ENCODE measurements around the gene ENG.

Gene ENG

GRCh38 chr9:127806871-127807270, 47.6 kb downstream of the ENG start:
- Histone ChIP-seq H3F3A (ENCODE audit: insufficient read depth) (peaks cover 4% of the 10 kb centered on the region), H3K79me2 (ENCODE audit: insufficient read depth, low read length) (peaks cover 23% of the 10 kb centered on the region), H3K36me3 (ENCODE audit: low read length) (no peaks in the 10 kb centered on the region), H3K9me2 (replicated peaks; ENCODE audit: insufficient read depth, low read length) (no peaks in the 10 kb centered on the region), H3K9ac (ENCODE audit: low read length) (no peak overlapping the region), H3K4me3 (ENCODE audit: insufficient read depth, low read length, poor library complexity, severe bottlenecking) (no peak overlapping the region), H3K9me3 (ENCODE audit: insufficient read depth, low read length) (no peaks in the 10 kb centered on the region), H3K27me3 (ENCODE audit: low read length) (no peaks in the 10 kb centered on the region), H3K4me2 (ENCODE audit: low read depth, low read length, poor library complexity, severe bottlenecking) (no peak overlapping the region), H4K20me1 (ENCODE audit: low read depth, low read length) (no peaks in the 10 kb centered on the region), H3K27ac (ENCODE audit: low read depth, low read length) (no peak overlapping the region), H2AFZ (ENCODE audit: low read depth, low read length, severe bottlenecking) (no peak overlapping the region)
- TF ChIP-seq EZH2phosphoT487 (conservative IDR thresholded peaks at IDR 0.05; ENCODE audit: low read length) (no peak), CTCF (IDR thresholded peaks at IDR 0.05; ENCODE audit: insufficient read depth, low read length, poor library complexity, severe bottlenecking) (no peak)

GRCh38 chr9:127805620-127806019, 48.8 kb downstream of the ENG start:
- peaks cover 23% of the 10 kb centered on the region for H3K79me2 ChIP-seq (ENCODE audit: insufficient read depth, low read length)
- H2AFZ ChIP-seq (ENCODE audit: low read depth, low read length, severe bottlenecking), result no peak overlapping the region
- no peak overlapping the region for H3K9ac ChIP-seq (ENCODE audit: low read length)
- H3K4me2 ChIP-seq (ENCODE audit: low read depth, low read length, poor library complexity, severe bottlenecking), result no peak overlapping the region
- no peaks in the 10 kb centered on the region for H4K20me1 ChIP-seq (ENCODE audit: low read depth, low read length)
- H3K9me3 ChIP-seq (ENCODE audit: insufficient read depth, low read length), result no peaks in the 10 kb centered on the region
- no peaks in the 10 kb centered on the region for H3K9me2 ChIP-seq (replicated peaks; ENCODE audit: insufficient read depth, low read length)
- no peaks in the 10 kb centered on the region for H3K36me3 ChIP-seq (ENCODE audit: low read length)
- H3K27ac ChIP-seq (ENCODE audit: low read depth, low read length), result no peak overlapping the region
- H3F3A ChIP-seq (ENCODE audit: insufficient read depth), result peaks cover 5% of the 10 kb centered on the region
- H3K27me3 ChIP-seq (ENCODE audit: low read length), result no peaks in the 10 kb centered on the region
- TF ChIP-seq CTCF (IDR thresholded peaks at IDR 0.05; ENCODE audit: insufficient read depth, low read length, poor library complexity, severe bottlenecking), result peak; percentile 36
- no peak for TF ChIP-seq EZH2phosphoT487 (conservative IDR thresholded peaks at IDR 0.05; ENCODE audit: low read length)
- H3K4me3 ChIP-seq (ENCODE audit: insufficient read depth, low read length, poor library complexity, severe bottlenecking), result no peak overlapping the region

- H3K36me3 ChIP-seq (ENCODE audit: low read length), result no peaks in the 10 kb centered on the region
- peak overlapping the region; percentile 73 for H3K27ac ChIP-seq (ENCODE audit: low read depth, low read length)
- peaks cover 23% of the 10 kb centered on the region for H3K79me2 ChIP-seq (ENCODE audit: insufficient read depth, low read length)
- H3K4me2 ChIP-seq (ENCODE audit: low read depth, low read length, poor library complexity, severe bottlenecking), result peak overlapping the region; percentile 75
- peak overlapping the region; percentile 32 for H2AFZ ChIP-seq (ENCODE audit: low read depth, low read length, severe bottlenecking)
- peak overlapping the region; percentile 98 for H3K9ac ChIP-seq (ENCODE audit: low read length)
- H3K27me3 ChIP-seq (ENCODE audit: low read length), result no peaks in the 10 kb centered on the region
- no peaks in the 10 kb centered on the region for H3K9me2 ChIP-seq (replicated peaks; ENCODE audit: insufficient read depth, low read length)
- no peaks in the 10 kb centered on the region for H4K20me1 ChIP-seq (ENCODE audit: low read depth, low read length)
- no peak for TF ChIP-seq EZH2phosphoT487 (conservative IDR thresholded peaks at IDR 0.05; ENCODE audit: low read length)
- TF ChIP-seq CTCF (IDR thresholded peaks at IDR 0.05; ENCODE audit: insufficient read depth, low read length, poor library complexity, severe bottlenecking), result no peak
- no peaks in the 10 kb centered on the region for H3K9me3 ChIP-seq (ENCODE audit: insufficient read depth, low read length)
- H3K4me3 ChIP-seq (ENCODE audit: insufficient read depth, low read length, poor library complexity, severe bottlenecking), result peak overlapping the region; percentile 98
- peaks cover 5% of the 10 kb centered on the region for H3F3A ChIP-seq (ENCODE audit: insufficient read depth)
Observed at GRCh38 chr9:127803507-127804352, 50.7 kb downstream of the ENG start.

Data from SU-DHL-6 (cell line).